Hepatocyte (in vitro differentiated cells): Measurements from ENCODE around the gene FGF4. TPM values are rescaled to one million over a fixed set of nuclear protein-coding genes. Genes with fewer than 3 reads are reported as not detected.

ENCODE experiments used
- DNase-seq: peaks from one replicate; pipeline ENCODE4 v3.0.0-alpha.2; 2016; ENCODE audit warnings: low spot score
- H2AFZ ChIP-seq: fragments of 200-600 bp; sonication (generic); 2 replicates; pipeline ENCODE4 v1.6.0; 2016; ENCODE audit warnings: antibody characterized with exemption, mild to moderate bottlenecking
- H3K27ac ChIP-seq: fragments of 200-600 bp; sonication (generic); 2 replicates; pipeline ENCODE4 v1.5.1; 2016; ENCODE audit warnings: mild to moderate bottlenecking
- H3K27me3 ChIP-seq: fragments of 200-600 bp; sonication (generic); 2 replicates; pipeline ENCODE4 v1.6.1; 2016
- H3K36me3 ChIP-seq: fragments of 200-600 bp; sonication (generic); replicated peaks from 2 replicates; pipeline ENCODE4 v1.5.1; 2016; ENCODE audit warnings: low read depth; ENCODE audit not compliant: insufficient read depth
- H3K4me1 ChIP-seq: fragments of 200-600 bp; sonication (generic); 2 replicates; pipeline ENCODE4 v1.5.1; 2016; ENCODE audit warnings: mild to moderate bottlenecking, moderate library complexity; ENCODE audit not compliant: insufficient read depth
- H3K4me2 ChIP-seq: fragments of 200-600 bp; sonication (generic); 2 replicates; pipeline ENCODE4 v1.6.0; 2016
- H3K4me3 ChIP-seq: fragments of 200-600 bp; sonication (generic); 2 replicates; pipeline ENCODE4 v1.5.1; 2016; ENCODE audit warnings: mild to moderate bottlenecking
- H3K79me2 ChIP-seq: fragments of 200-600 bp; sonication (generic); 2 replicates; pipeline ENCODE4 v1.6.0; 2017; ENCODE audit warnings: mild to moderate bottlenecking
- H3K9me2 ChIP-seq: fragments of 200-600 bp; sonication (generic); replicated peaks from 2 replicates; pipeline ENCODE4 v1.6.0; 2017; ENCODE audit warnings: mild to moderate bottlenecking; ENCODE audit not compliant: insufficient read depth
- H3K9me3 ChIP-seq: fragments of 200-600 bp; sonication (generic); 2 replicates; pipeline ENCODE4 v1.5.1; 2016; ENCODE audit warnings: low read depth, mild to moderate bottlenecking
- H4K20me1 ChIP-seq: fragments of 200-600 bp; sonication (generic); 2 replicates; pipeline ENCODE4 v1.6.0; 2016; ENCODE audit warnings: mild to moderate bottlenecking; ENCODE audit not compliant: insufficient read depth, poor library complexity, severe bottlenecking
- CTCF ChIP-seq: fragments of 200-600 bp; sonication (generic); IDR thresholded peaks from 2 replicates; pipeline ENCODE4 v1.5.1; 2016; ENCODE audit warnings: antibody characterized with exemption, mild to moderate bottlenecking; ENCODE audit not compliant: poor library complexity
- EZH2 ChIP-seq: fragments of 200-600 bp; sonication (generic); IDR thresholded peaks from 2 replicates; pipeline ENCODE4 v1.6.1; 2016; ENCODE audit warnings: antibody characterized with exemption, mild to moderate bottlenecking, borderline replicate concordance
- EZH2phosphoT487 ChIP-seq: fragments of 200-600 bp; sonication (generic); IDR thresholded peaks from one replicate; pipeline ENCODE4 v1.6.1; 2018; ENCODE audit warnings: antibody characterized with exemption, mild to moderate bottlenecking, low read depth, moderate library complexity; ENCODE audit not compliant: unreplicated experiment, severe bottlenecking
- WGBS: methylation state at CpG from one replicate; pipeline ENCODE4 v1.1.6; 2016; ENCODE audit warnings: low lambda C conversion rate; ENCODE audit errors: missing lambda C conversion rate; 5-methylcytosine and 5-hydroxymethylcytosine counted together
- polyA plus RNA-seq: library from polyadenylated mRNA; unstranded; fragments of >200 nt; fragmentation: Nextera tagmentation; extraction: Ambion mirVana; gene quantifications from 2 replicates; pipeline ENCODE4 v1.2.1, GENCODE V29; 2016
- total RNA-seq: library from RNA; depleted of rRNA; stranded (reverse); fragments of >200 nt; gene quantifications from 2 replicates; pipeline ENCODE4 v1.2.3, GENCODE V29; 2014

The FGF4 gene
- total and polyA plus RNA-seq, 2 experiments from 2014 or later: not detected

DNA sequence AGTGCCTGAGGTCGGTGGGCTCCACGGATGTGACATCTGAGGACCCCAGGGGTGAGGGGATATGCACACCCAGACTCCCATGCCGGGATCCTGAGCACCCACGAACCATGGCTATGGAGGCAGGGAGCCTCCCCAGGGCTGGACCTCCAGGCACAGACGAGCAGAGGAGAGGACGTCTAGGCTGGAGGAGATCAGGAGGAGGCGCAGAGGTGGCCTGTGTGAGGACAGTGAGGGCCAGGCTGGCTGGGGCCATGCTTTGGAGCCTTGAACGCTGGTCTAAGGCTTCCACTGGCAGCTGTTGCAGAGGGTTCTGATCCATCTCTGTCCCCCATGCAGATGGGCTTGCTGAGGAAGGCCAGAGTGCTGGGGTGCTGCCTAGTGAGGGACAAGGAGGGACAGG is 29.0 kb downstream of the FGF4 start:
- TF ChIP-seq CTCF (no peak), EZH2phosphoT487 (no peak), EZH2 (no peak)
- Histone ChIP-seq H3K4me1 (no peaks in the 10 kb centered on the region), H3K27me3 (no peaks in the 10 kb centered on the region), H3K4me2 (no peak overlapping the region), H3K9me2 (no peaks in the 10 kb centered on the region), H4K20me1 (no peaks in the 10 kb centered on the region), H3K36me3 (no peaks in the 10 kb centered on the region), H3K27ac (no peak overlapping the region), H3K9me3 (no peaks in the 10 kb centered on the region), H3K4me3 (no peak overlapping the region), H2AFZ (no peak overlapping the region), H3K79me2 (no peaks in the 10 kb centered on the region)
- WGBS: 89% methylated on average over 8 of the region's 8 CpGs
- DNase-seq: no peak

DNA sequence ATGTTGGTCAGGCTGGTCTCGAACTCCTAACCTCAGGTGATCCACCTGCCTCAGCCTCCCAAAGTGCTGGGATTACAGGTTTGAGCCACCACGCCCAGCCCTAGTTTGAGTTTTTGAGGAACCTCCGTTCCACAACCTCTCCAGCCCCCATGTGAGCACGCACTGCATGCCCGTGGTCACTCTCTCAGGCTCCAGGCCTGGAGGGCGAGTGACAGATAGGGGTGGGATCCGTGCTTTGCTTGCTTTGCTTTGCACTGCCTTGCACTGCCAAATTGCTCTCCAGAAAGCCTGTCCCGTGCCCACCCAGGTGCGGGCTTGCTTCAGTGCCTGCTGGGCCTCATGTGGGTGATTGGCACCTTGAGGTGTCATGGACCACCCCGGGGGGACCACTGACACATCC is 29.9 kb downstream of the FGF4 start:
- no peaks in the 10 kb centered on the region for H4K20me1 ChIP-seq
- no peaks in the 10 kb centered on the region for H3K27me3 ChIP-seq
- no peak overlapping the region for H2AFZ ChIP-seq
- no peaks in the 10 kb centered on the region for H3K79me2 ChIP-seq
- no peaks in the 10 kb centered on the region for H3K9me2 ChIP-seq
- no peaks in the 10 kb centered on the region for H3K36me3 ChIP-seq
- H3K4me2 ChIP-seq: no peak overlapping the region
- H3K4me1 ChIP-seq: no peaks in the 10 kb centered on the region
- H3K9me3 ChIP-seq: no peaks in the 10 kb centered on the region
- DNase-seq: no peak
- no peak overlapping the region for H3K4me3 ChIP-seq
- no peak for TF ChIP-seq EZH2phosphoT487
- no peak for TF ChIP-seq CTCF
- no peak for TF ChIP-seq EZH2
- H3K27ac ChIP-seq: no peak overlapping the region
- WGBS: 89% methylated on average over 10 of the region's 10 CpGs

DNA sequence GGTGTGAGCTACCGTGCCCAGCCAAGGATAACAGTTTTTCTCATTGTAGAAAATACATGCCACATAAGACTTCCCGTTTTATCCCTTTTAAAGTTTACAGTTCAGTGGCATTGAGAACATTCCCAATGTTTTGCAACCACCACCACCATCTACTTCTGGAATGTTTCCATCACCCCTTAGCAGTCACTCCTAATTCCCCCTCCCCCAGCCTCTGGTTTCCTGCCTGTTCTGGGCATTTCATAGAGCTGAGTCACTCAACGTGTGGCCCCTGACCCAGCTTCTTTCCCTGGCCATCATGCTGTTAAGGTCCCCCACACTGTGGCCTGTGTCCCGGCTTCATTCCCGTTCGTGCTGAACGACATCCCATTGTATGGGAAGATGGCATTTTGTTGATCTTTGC is 30.7 kb downstream of the FGF4 start:
- Histone ChIP-seq H3K4me1 (no peaks in the 10 kb centered on the region), H3K79me2 (no peaks in the 10 kb centered on the region), H3K27ac (peak overlapping the region; percentile 45), H3K27me3 (no peaks in the 10 kb centered on the region), H3K36me3 (no peaks in the 10 kb centered on the region), H4K20me1 (no peaks in the 10 kb centered on the region), H3K9me3 (no peaks in the 10 kb centered on the region), H2AFZ (no peak overlapping the region), H3K9me2 (no peaks in the 10 kb centered on the region), H3K4me3 (no peak overlapping the region), H3K4me2 (no peak overlapping the region)
- 53% methylated on average over 7 of the region's 7 CpGs for WGBS
- TF ChIP-seq CTCF (no peak), EZH2phosphoT487 (no peak), EZH2 (no peak)
- peak; percentile 63 for DNase-seq

DNA sequence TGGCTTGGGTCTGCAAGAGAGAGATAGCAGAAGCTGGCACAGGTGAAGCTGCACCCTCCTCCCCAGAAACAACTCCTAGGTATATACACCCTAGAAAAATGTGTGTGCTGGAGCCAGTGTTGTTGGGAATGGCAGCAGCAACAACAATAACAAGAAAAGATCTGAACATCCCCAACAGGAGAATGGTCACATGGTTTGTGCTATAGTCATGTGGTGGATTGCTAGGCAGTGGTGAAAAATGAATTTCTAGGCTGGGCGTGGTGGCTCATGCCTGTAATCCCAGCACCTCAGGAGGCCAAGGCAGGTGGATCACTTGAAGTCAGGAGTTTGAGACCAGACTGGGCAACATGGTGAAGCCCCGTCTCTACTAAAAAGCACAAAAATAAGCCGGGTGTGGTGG is 40.3 kb downstream of the FGF4 start:
- H2AFZ ChIP-seq: no peak overlapping the region

More for the DNA sequence above, 40.3 kb downstream of the FGF4 start:
- DNase-seq: no peak
- Histone ChIP-seq H3K27ac (no peak overlapping the region), H3K4me2 (no peak overlapping the region), H3K4me1 (no peaks in the 10 kb centered on the region), H4K20me1 (no peaks in the 10 kb centered on the region), H3K79me2 (no peaks in the 10 kb centered on the region), H3K4me3 (no peak overlapping the region), H3K27me3 (no peaks in the 10 kb centered on the region), H3K9me3 (no peaks in the 10 kb centered on the region), H3K36me3 (no peaks in the 10 kb centered on the region), H3K9me2 (no peaks in the 10 kb centered on the region)
- WGBS: 100% methylated on average over 3 of the region's 3 CpGs
- TF ChIP-seq EZH2phosphoT487 (no peak), CTCF (no peak), EZH2 (no peak)
